Lower lobe of right lung (tissue), 2 donors: ENCODE measurements around the gene RTN4R. TPM values are rescaled to one million over a fixed set of nuclear protein-coding genes. Genes with fewer than 3 reads are reported as not detected.
"Not testable (repeated sequence)": the region's sequence is repeated elsewhere in the genome, so short reads cannot be mapped to it uniquely, and the experiment has no call there.

Source experiments
- ATAC-seq, 2 donors: fragments of 200-7000 bp; cut with Tn5 transposase; one replicate each; pipeline ENCODE4 v1.9.1; 2020 to 2022; ENCODE audit warnings: mild to moderate bottlenecking in 2 of 2, moderate library complexity in 2 of 2
- DNase-seq: peaks from one replicate; pipeline ENCODE4 v3.0.0-alpha.2; 2020
- H3K27ac ChIP-seq: fragments of 200-600 bp; one replicate; pipeline ENCODE4 v1.8.0; 2022
- H3K27me3 ChIP-seq: fragments of 200-600 bp; one replicate; pipeline ENCODE4 v1.8.0; 2022; ENCODE audit warnings: low read depth
- H3K36me3 ChIP-seq: fragments of 200-600 bp; one replicate; pipeline ENCODE4 v1.8.0; 2022; ENCODE audit warnings: mild to moderate bottlenecking
- H3K4me1 ChIP-seq: fragments of 200-600 bp; one replicate; pipeline ENCODE4 v1.8.0; 2022
- H3K4me3 ChIP-seq: fragments of 200-600 bp; one replicate; pipeline ENCODE4 v1.8.0; 2022; ENCODE audit warnings: mild to moderate bottlenecking
- H3K9me3 ChIP-seq: fragments of 200-600 bp; one replicate; pipeline ENCODE4 v1.8.0; 2022
- CTCF ChIP-seq: fragments of 200-600 bp; IDR thresholded peaks from one replicate; pipeline ENCODE4 v1.8.0; 2022; ENCODE audit warnings: antibody characterized with exemption, mild to moderate bottlenecking
- intact Hi-C: fragments of 100-400 bp; cut with DNase I; formaldehyde crosslinking; loops from one replicate; pipeline ENCODE4 v1.11.0; 2022
- total RNA-seq: library from RNA; stranded (reverse); fragmentation: NEBNext Ultra II Directional; extraction: Animal tissue kit (Norgen Biotek cat#: 25700); gene quantifications from one replicate; pipeline ENCODE4 v1.2.1, GENCODE V29; 2021
- donor health status: DM: no; HTN: yes; CAD: no; lungs with severe emphysema.

RTN4R gene
- total RNA-seq, 1 donor from 2014 or later: 9.6 TPM

- ATAC-seq, H3K27ac ChIP-seq, H3K36me3 ChIP-seq, H3K27me3 ChIP-seq, H3K4me1 ChIP-seq, intact Hi-C loops, H3K9me3 ChIP-seq, H3K4me3 ChIP-seq: not testable (repeated sequence)
- peak; percentile 32 for DNase-seq
Observed at GRCh38 chr22:20307448-20308447, 39.6 kb upstream of the RTN4R start.

- DNase-seq: peak; percentile 25
- not testable (repeated sequence) for H3K27ac ChIP-seq
Observed at GRCh38 chr22:20306646-20307447, 38.7 kb upstream of the RTN4R start.

GRCh38 chr22:20305894-20306645 lies 38.0 kb upstream of the RTN4R start:
- Histone ChIP-seq H3K9me3 (no peaks in the 10 kb centered on the region), H3K27me3 (peaks cover 17% of the 10 kb centered on the region), H3K4me1 (no peaks in the 10 kb centered on the region), H3K27ac (no peak overlapping the region), H3K36me3 (no peaks in the 10 kb centered on the region), H3K4me3 (no peak overlapping the region)
- DNase-seq (peak; percentile 24), ATAC-seq (no peak)
- intact Hi-C loops: no loop called here
- no peak for TF ChIP-seq CTCF

More at GRCh38 chr22:20306646-20307447, 38.7 kb upstream of the RTN4R start:
- H3K9me3 ChIP-seq, H3K27me3 ChIP-seq, ATAC-seq, H3K4me3 ChIP-seq, H3K36me3 ChIP-seq, H3K4me1 ChIP-seq, intact Hi-C loops: not testable (repeated sequence)

GRCh38 chr22:20305230-20305893 lies 37.2 kb upstream of the RTN4R start:
- intact Hi-C loops, H3K9me3 ChIP-seq, H3K4me3 ChIP-seq, H3K4me1 ChIP-seq, H3K36me3 ChIP-seq, ATAC-seq, H3K27ac ChIP-seq, DNase-seq: not testable (repeated sequence)
- peaks cover 21% of the 10 kb centered on the region for H3K27me3 ChIP-seq

GRCh38 chr22:20304646-20305045 lies 36.5 kb upstream of the RTN4R start:
- Histone ChIP-seq H3K4me1 (peaks cover 6% of the 10 kb centered on the region), H3K4me3 (no peak overlapping the region), H3K27ac (no peak overlapping the region), H3K27me3 (peaks cover 21% of the 10 kb centered on the region), H3K9me3 (no peaks in the 10 kb centered on the region), H3K36me3 (no peaks in the 10 kb centered on the region)
- ATAC-seq: no peak
- no peak for DNase-seq
- intact Hi-C loops: no loop called here
- TF ChIP-seq CTCF: no peak

- H3K27ac ChIP-seq, intact Hi-C loops, H3K36me3 ChIP-seq, ATAC-seq, H3K4me3 ChIP-seq, DNase-seq, H3K9me3 ChIP-seq: not testable (repeated sequence)
- Histone ChIP-seq H3K27me3 (peaks cover 21% of the 10 kb centered on the region), H3K4me1 (peaks cover 11% of the 10 kb centered on the region)
Observed at GRCh38 chr22:20303229-20303534, 35.1 kb upstream of the RTN4R start.
